GM12878 (cell line): ENCODE data around the gene ARHGAP27. TPM values are rescaled to one million over a fixed set of nuclear protein-coding genes. Genes with fewer than 3 reads are reported as not detected.
A peak's percentile ranks its signal among the peaks of the same experiment; 100 is the strongest.

Experiments
- CBX5 ChIP-seq: sonication (generic); IDR thresholded peaks from 2 replicates; pipeline ENCODE4 v1.6.1; 2016; ENCODE audit warnings: low read depth, moderate library complexity, mild to moderate bottlenecking, inconsistent platforms
- CEBPB ChIP-seq, 2 experiments: fragments of 150-350 bp in 1 of 2; IDR thresholded peaks; 2 replicates each; pipeline ENCODE4 v1.6.1; 2012 to 2014; ENCODE audit warnings: low read depth in 2 of 2, low read length in 2 of 2, borderline replicate concordance in 1 of 2, inconsistent platforms in 1 of 2
- CREB1 ChIP-seq: IDR thresholded peaks from 2 replicates; pipeline ENCODE4 v1.6.1; 2012; ENCODE audit warnings: low read depth, mild to moderate bottlenecking, inconsistent platforms
- E2F8 ChIP-seq: fragments of 450-650 bp; IDR thresholded peaks from 2 replicates; pipeline ENCODE4 v1.6.1; 2018; ENCODE audit warnings: mild to moderate bottlenecking, low read depth, moderate library complexity; ENCODE audit not compliant: partially characterized antibody
- EZH2 ChIP-seq: IDR thresholded peaks from 2 replicates; pipeline ENCODE4 v1.6.1; 2012; ENCODE audit warnings: low read depth, mild to moderate bottlenecking, control low read depth, inconsistent platforms, low read length, borderline replicate concordance; ENCODE audit not compliant: control insufficient read depth
- HDAC2 ChIP-seq: fragments of 200-600 bp; sonication (generic); IDR thresholded peaks from 2 replicates; pipeline ENCODE4 v1.6.1; 2017
- IKZF1 ChIP-seq: fragments of 450-650 bp; conservative IDR thresholded peaks from 2 replicates; pipeline ENCODE4 v1.6.1; 2017; ENCODE audit warnings: antibody characterized with exemption, mild to moderate bottlenecking
- JUNB ChIP-seq: IDR thresholded peaks from 2 replicates; pipeline ENCODE4 v1.6.1; 2016; ENCODE audit warnings: antibody characterized with exemption, mild to moderate bottlenecking
- MAX ChIP-seq: IDR thresholded peaks from 2 replicates; pipeline ENCODE4 v1.6.1; 2012; ENCODE audit warnings: low read depth, low read length, improper control_type of control experiment
- MYC ChIP-seq: IDR thresholded peaks from 2 replicates; pipeline ENCODE4 v1.6.1; 2011; ENCODE audit warnings: mild to moderate bottlenecking, low read length, moderate library complexity, inconsistent platforms; ENCODE audit not compliant: insufficient read depth, insufficient replicate concordance, insufficient read length, severe bottlenecking
- NFXL1 ChIP-seq: fragments of 450-650 bp; IDR thresholded peaks from 2 replicates; pipeline ENCODE4 v1.6.1; 2017; ENCODE audit warnings: antibody characterized with exemption, mild to moderate bottlenecking, borderline replicate concordance
- NRF1 ChIP-seq: conservative IDR thresholded peaks from 2 replicates; pipeline ENCODE4 v1.6.1; 2011; ENCODE audit warnings: mild to moderate bottlenecking, low read depth, low read length, improper control_type of control experiment
- PAX5 ChIP-seq: IDR thresholded peaks from 2 replicates; pipeline ENCODE4 v1.6.1; 2011; ENCODE audit warnings: low read depth, low read length, borderline replicate concordance
- POLR2AphosphoS5 ChIP-seq: IDR thresholded peaks from 2 replicates; pipeline ENCODE4 v1.6.1; 2011; ENCODE audit warnings: mild to moderate bottlenecking, low read length, inconsistent platforms
- RELA ChIP-seq: fragments of 450-650 bp; IDR thresholded peaks from 2 replicates; pipeline ENCODE4 v1.8.0; 2014; ENCODE audit warnings: borderline replicate concordance; ENCODE audit not compliant: partially characterized antibody
- ZNF24 ChIP-seq: fragments of 450-650 bp; IDR thresholded peaks from 2 replicates; pipeline ENCODE4 v1.6.1; 2017; ENCODE audit warnings: antibody characterized with exemption, mild to moderate bottlenecking
- polyA plus RNA-seq, 11 experiments: library from polyadenylated mRNA; depleted of rRNA in 4 of 11; unstranded in 6 of 11; stranded (reverse) in 5 of 11; fragments of >200 nt; fragmentation: Nextera tagmentation in 4 of 11; fragmentation: Illumina TruSeq in 1 of 11; extraction: Ambion mirVana in 4 of 11; extraction: Trizol in 1 of 11; gene quantifications; 1 replicate in 1 of 11; 2 replicates in 10 of 11; pipeline versions ENCODE4 v1.2.1 to v1.2.3, GENCODE V29; 2011 to 2016; ENCODE audit warnings: inconsistent platforms in 2 of 11, missing spikeins in 2 of 11, low read depth in 1 of 11
- total RNA-seq, 4 experiments: library from RNA; depleted of rRNA in 3 of 4; stranded (reverse); fragments of >200 nt in 3 of 4; fragmentation: Illumina TruSeq in 1 of 4; extraction: Trizol in 1 of 4; gene quantifications; 2 replicates each; pipeline versions ENCODE4 v1.2.1 to v1.2.3, GENCODE V29; 2013 to 2021
- TF ChIP-seq, protein P1 (sequence below): IDR thresholded peaks from 2 replicates; pipeline ENCODE4 v1.6.1; 2012; ENCODE audit warnings: low read depth, low read length, improper control_type of control experiment
- TF ChIP-seq, protein P2 (sequence below): IDR thresholded peaks from 2 replicates; pipeline ENCODE4 v1.6.1; 2011; ENCODE audit warnings: borderline replicate concordance, low read depth, mild to moderate bottlenecking, moderate library complexity, low read length; ENCODE audit not compliant: insufficient read depth, poor library complexity, severe bottlenecking
- TF ChIP-seq, protein P3 (sequence below): fragments of 450-650 bp; IDR thresholded peaks from 2 replicates; pipeline ENCODE4 v1.6.1; 2016; ENCODE audit warnings: mild to moderate bottlenecking
- TF ChIP-seq, protein P4 (sequence below): fragments of 450-650 bp; conservative IDR thresholded peaks from 2 replicates; pipeline ENCODE4 v1.6.1; 2017; ENCODE audit warnings: mild to moderate bottlenecking, moderate library complexity

The ARHGAP27 gene
- total and polyA plus RNA-seq, 10 of the 15 experiments (the other 5 are each of a cell fraction or from before 2014, with no cell fraction given): 0.64 to 45.7 (median 17.7) TPM

DNA sequence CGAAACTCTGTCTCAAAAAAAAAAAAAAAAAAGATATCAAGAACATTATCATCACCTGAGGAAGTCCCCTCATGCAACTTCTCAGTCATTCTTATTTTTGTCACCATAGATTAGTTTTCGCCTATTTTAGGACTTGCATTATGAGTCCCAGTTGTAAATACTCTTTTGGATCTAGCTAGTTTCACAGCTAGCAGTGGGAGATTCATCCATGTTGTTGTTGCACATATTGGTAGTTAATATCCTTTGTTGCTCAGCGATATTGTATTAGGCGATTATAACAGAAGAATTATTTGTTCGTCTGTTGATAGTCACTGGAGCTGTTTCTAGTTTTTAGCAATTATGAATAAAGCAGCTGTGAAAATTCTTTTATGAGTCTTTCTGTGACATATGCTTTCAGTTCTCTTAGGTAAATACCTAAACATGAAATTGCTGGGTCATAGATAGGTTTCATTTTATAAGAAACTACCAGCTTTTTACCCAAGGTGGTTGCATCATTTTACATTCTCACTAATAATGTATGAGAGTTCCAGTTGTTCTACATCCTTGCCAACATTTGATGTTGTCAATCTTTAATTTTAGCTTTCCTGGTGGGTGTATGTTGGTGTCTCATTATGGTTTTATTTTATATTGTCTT, 75.2 kb downstream of the ARHGAP27 start (continued):
- TF ChIP-seq E2F8 (no peak), ZNF24 (0 out of 2 replicates have a peak, but pooled peaks have one; percentile 35), RELA (no peak), EZH2 (no peak), CBX5 (0 out of 2 replicates have a peak, but pooled peaks have one; percentile 32), HDAC2 (no peak), CEBPB (IDR thresholded peaks at IDR 0.05; ENCODE audit: borderline replicate concordance in 1 of 2, low read depth in 2 of 2, low read length in 2 of 2) (peak; percentile 58 to 70; a peak in 2 of 4 replicates), PAX5 (0 out of 2 replicates have a peak, but pooled peaks have one; percentile 29), JUNB (peak; percentile 96), NFXL1 (no peak; the same call in 1 of the 2 replicates), CREB1 (peak; percentile 95), MYC (no peak), IKZF1 (peak; percentile 41; the same call in 1 of the 2 replicates), POLR2AphosphoS5 (no peak), MAX (no peak), NRF1 (no peak)
- TF ChIP-seq, protein P1, sequence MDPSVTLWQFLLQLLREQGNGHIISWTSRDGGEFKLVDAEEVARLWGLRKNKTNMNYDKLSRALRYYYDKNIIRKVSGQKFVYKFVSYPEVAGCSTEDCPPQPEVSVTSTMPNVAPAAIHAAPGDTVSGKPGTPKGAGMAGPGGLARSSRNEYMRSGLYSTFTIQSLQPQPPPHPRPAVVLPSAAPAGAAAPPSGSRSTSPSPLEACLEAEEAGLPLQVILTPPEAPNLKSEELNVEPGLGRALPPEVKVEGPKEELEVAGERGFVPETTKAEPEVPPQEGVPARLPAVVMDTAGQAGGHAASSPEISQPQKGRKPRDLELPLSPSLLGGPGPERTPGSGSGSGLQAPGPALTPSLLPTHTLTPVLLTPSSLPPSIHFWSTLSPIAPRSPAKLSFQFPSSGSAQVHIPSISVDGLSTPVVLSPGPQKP: no peak
- TF ChIP-seq, protein P2, sequence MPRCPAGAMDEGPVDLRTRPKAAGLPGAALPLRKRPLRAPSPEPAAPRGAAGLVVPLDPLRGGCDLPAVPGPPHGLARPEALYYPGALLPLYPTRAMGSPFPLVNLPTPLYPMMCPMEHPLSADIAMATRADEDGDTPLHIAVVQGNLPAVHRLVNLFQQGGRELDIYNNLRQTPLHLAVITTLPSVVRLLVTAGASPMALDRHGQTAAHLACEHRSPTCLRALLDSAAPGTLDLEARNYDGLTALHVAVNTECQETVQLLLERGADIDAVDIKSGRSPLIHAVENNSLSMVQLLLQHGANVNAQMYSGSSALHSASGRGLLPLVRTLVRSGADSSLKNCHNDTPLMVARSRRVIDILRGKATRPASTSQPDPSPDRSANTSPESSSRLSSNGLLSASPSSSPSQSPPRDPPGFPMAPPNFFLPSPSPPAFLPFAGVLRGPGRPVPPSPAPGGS: no peak
- TF ChIP-seq, protein P3, sequence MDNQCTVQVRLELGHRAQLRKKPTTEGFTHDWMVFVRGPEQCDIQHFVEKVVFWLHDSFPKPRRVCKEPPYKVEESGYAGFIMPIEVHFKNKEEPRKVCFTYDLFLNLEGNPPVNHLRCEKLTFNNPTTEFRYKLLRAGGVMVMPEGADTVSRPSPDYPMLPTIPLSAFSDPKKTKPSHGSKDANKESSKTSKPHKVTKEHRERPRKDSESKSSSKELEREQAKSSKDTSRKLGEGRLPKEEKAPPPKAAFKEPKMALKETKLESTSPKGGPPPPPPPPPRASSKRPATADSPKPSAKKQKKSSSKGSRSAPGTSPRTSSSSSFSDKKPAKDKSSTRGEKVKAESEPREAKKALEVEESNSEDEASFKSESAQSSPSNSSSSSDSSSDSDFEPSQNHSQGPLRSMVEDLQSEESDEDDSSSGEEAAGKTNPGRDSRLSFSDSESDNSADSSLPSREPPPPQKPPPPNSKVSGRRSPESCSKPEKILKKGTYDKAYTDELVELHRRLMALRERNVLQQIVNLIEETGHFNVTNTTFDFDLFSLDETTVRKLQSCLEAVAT: no peak
- TF ChIP-seq, protein P4, sequence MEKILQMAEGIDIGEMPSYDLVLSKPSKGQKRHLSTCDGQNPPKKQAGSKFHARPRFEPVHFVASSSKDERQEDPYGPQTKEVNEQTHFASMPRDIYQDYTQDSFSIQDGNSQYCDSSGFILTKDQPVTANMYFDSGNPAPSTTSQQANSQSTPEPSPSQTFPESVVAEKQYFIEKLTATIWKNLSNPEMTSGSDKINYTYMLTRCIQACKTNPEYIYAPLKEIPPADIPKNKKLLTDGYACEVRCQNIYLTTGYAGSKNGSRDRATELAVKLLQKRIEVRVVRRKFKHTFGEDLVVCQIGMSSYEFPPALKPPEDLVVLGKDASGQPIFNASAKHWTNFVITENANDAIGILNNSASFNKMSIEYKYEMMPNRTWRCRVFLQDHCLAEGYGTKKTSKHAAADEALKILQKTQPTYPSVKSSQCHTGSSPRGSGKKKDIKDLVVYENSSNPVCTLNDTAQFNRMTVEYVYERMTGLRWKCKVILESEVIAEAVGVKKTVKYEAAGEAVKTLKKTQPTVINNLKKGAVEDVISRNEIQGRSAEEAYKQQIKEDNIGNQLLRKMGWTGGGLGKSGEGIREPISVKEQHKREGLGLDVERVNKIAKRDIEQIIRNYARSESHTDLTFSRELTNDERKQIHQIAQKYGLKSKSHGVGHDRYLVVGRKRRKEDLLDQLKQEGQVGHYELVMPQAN: no peak
